CD14-positive monocyte (primary cell): Measurements from ENCODE around the gene RHOG. TPM values are rescaled to one million over a fixed set of nuclear protein-coding genes. Genes with fewer than 3 reads are reported as not detected.

Experiments
- DNase-seq, 3 donors: peaks; one replicate each; pipeline ENCODE4 v3.0.0-alpha.2; 2011 to 2022
- H2AFZ ChIP-seq: 2 replicates; pipeline ENCODE4 v1.6.0; 2012; ENCODE audit warnings: mild to moderate bottlenecking, low read depth, low read length, inconsistent platforms; ENCODE audit not compliant: insufficient read depth, poor library complexity, severe bottlenecking
- H3K27ac ChIP-seq, 2 donors: 1 replicate in 1 of 2; 2 replicates in 1 of 2; pipeline ENCODE4 v1.5.1; 2012 to 2013; ENCODE audit warnings: low read length in 2 of 2, control low read depth in 1 of 2, inconsistent platforms in 1 of 2, low read depth in 1 of 2, mild to moderate bottlenecking in 1 of 2
- H3K27me3 ChIP-seq, 2 donors: one replicate each; pipeline versions ENCODE4 v1.6.0 to v1.6.1; 2011 to 2013; ENCODE audit warnings: low read length in 2 of 2; ENCODE audit not compliant: control insufficient read depth in 2 of 2, insufficient read depth in 2 of 2
- H3K36me3 ChIP-seq, 2 donors: replicated peaks in 1 of 2; 1 replicate in 1 of 2; 2 replicates in 1 of 2; pipeline versions ENCODE4 v1.5.1 to v1.6.1; 2012 to 2013; ENCODE audit warnings: low read length in 2 of 2, control low read depth in 1 of 2, inconsistent platforms in 1 of 2, mild to moderate bottlenecking in 1 of 2; ENCODE audit not compliant: insufficient read depth in 2 of 2, control insufficient read depth in 1 of 2
- H3K4me1 ChIP-seq, 2 donors: 1 replicate in 1 of 2; 2 replicates in 1 of 2; pipeline versions ENCODE4 v1.5.1 to v1.6.1; 2012 to 2013; ENCODE audit warnings: low read length in 2 of 2, control low read depth in 1 of 2, inconsistent platforms in 1 of 2, mild to moderate bottlenecking in 1 of 2, moderate library complexity in 1 of 2; ENCODE audit not compliant: insufficient read depth in 2 of 2, control insufficient read depth in 1 of 2
- H3K4me2 ChIP-seq: replicated peaks from 2 replicates; pipeline ENCODE3; 2012; ENCODE audit warnings: low read length, moderate library complexity, mild to moderate bottlenecking; ENCODE audit not compliant: poor library complexity, severe bottlenecking; ENCODE audit errors: extremely low read depth
- H3K4me3 ChIP-seq, 3 experiments: fragments of 200-600 bp in 1 of 3; sonication (generic) in 1 of 3; replicated peaks in 1 of 3; 1 replicate in 2 of 3; 2 replicates in 1 of 3; pipeline ENCODE4 v1.5.1; 2011 to 2013; ENCODE audit warnings: low read length in 3 of 3, mild to moderate bottlenecking in 3 of 3, control low read depth in 2 of 3, low read depth in 2 of 3, inconsistent platforms in 1 of 3, moderate library complexity in 1 of 3
- H3K79me2 ChIP-seq: 2 replicates; pipeline ENCODE4 v1.6.0; 2012; ENCODE audit warnings: mild to moderate bottlenecking, control low read depth, inconsistent platforms, low read length, moderate library complexity; ENCODE audit not compliant: insufficient read depth
- H3K9ac ChIP-seq: 2 replicates; pipeline ENCODE4 v1.6.0; 2017; ENCODE audit warnings: low read length, mild to moderate bottlenecking; ENCODE audit not compliant: insufficient read depth, poor library complexity, severe bottlenecking
- H3K9me3 ChIP-seq, 2 donors: replicated peaks in 1 of 2; 1 replicate in 1 of 2; 2 replicates in 1 of 2; pipeline versions ENCODE4 v1.5.1 to v1.6.1; 2012 to 2013; ENCODE audit warnings: low read length in 2 of 2, control low read depth in 1 of 2; ENCODE audit not compliant: control insufficient read depth in 1 of 2, insufficient read depth in 1 of 2
- H4K20me1 ChIP-seq: 2 replicates; pipeline ENCODE4 v1.6.0; 2012; ENCODE audit warnings: mild to moderate bottlenecking, low read length, control low read depth, moderate library complexity; ENCODE audit not compliant: insufficient read depth
- H3K27ac Mint-ChIP-seq, 7 donors: one replicate each; pipeline ENCODE4 v1.8.0; 2020; ENCODE audit warnings: mild to moderate bottlenecking in 7 of 7, mixed read lengths in 7 of 7, moderate library complexity in 6 of 7, inconsistent platforms in 2 of 7
- H3K27me3 Mint-ChIP-seq, 3 donors: one replicate each; pipeline ENCODE4 v1.8.0; 2021 to 2022; ENCODE audit warnings: low read depth in 3 of 3, mild to moderate bottlenecking in 3 of 3, mixed read lengths in 3 of 3, moderate library complexity in 3 of 3, inconsistent platforms in 1 of 3
- H3K36me3 Mint-ChIP-seq, 2 donors: one replicate each; pipeline ENCODE4 v1.8.0; 2020; ENCODE audit warnings: mixed read lengths in 2 of 2, inconsistent platforms in 1 of 2, mild to moderate bottlenecking in 1 of 2
- H3K4me1 Mint-ChIP-seq: one replicate; pipeline ENCODE4 v1.8.0; 2020; ENCODE audit warnings: mild to moderate bottlenecking, mixed read lengths
- H3K4me3 Mint-ChIP-seq, 2 donors: one replicate each; pipeline ENCODE4 v1.8.0; 2020; ENCODE audit warnings: mild to moderate bottlenecking in 2 of 2, mixed read lengths in 2 of 2, moderate library complexity in 1 of 2
- H3K9me3 Mint-ChIP-seq, 7 donors: one replicate each; pipeline ENCODE4 v1.8.0; 2020 to 2022; ENCODE audit warnings: mixed read lengths in 7 of 7, mild to moderate bottlenecking in 6 of 7, moderate library complexity in 6 of 7, inconsistent platforms in 2 of 7
- WGBS: methylation state at CpG from one replicate; pipeline ENCODE4 v1.1.5; 2013; ENCODE audit warnings: missing lambda C conversion rate; ENCODE audit not compliant: insufficient coverage; 5-methylcytosine and 5-hydroxymethylcytosine counted together
- intact Hi-C, 2 donors: fragments of 100-400 bp; cut with micrococcal nuclease; formaldehyde crosslinking; loops; one replicate each; pipeline versions ENCODE4 v1.15.0 to v1.15.1; 2023
- polyA plus RNA-seq, 3 donors: library from polyadenylated mRNA; depleted of rRNA in 1 of 3; unstranded in 2 of 3; stranded (reverse) in 1 of 3; fragments of 300-500 nt in 2 of 3; fragments of >200 nt in 1 of 3; fragmentation: Illumina TruSeq in 2 of 3; gene quantifications; 1 replicate in 2 of 3; 2 replicates in 1 of 3; pipeline ENCODE4 v1.2.3, GENCODE V29; 2012 to 2021
- TF ChIP-seq, protein P1 (sequence below): fragments of 200-600 bp; IDR thresholded peaks from one replicate; pipeline ENCODE4 v1.8.0; 2022; ENCODE audit warnings: antibody characterized with exemption, mild to moderate bottlenecking

The RHOG gene
- polyA plus RNA-seq, 3 donors, result 315 to 505 (median 458) TPM

DNA sequence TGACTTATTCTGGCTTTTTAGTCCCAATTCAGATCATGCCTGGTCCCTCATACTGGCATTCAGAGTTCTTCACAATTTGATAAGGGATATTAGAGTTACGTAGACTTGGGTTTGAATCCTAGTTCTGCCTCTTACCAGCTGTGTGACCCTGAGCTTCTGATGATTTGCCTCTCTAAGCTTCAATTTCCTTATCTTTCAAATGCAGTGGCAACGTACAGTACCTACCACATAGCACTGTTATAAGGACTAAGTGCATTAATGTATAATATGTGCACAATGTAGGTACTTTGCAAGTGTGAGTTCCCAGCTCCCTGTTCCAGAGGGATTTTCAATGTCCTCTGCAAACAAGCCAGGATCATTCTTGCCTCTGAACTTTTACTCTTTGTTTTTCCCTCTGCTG is 7.3 kb downstream of the RHOG start:
- Histone ChIP-seq H3K4me3 (peak overlapping the region in 1 of 3 experiments; percentile 100), H3K9ac (no peak overlapping the region), H3K4me1 (peaks cover 94 to 96% of the 10 kb centered on the region in 2 donors), H3K9me3 (no peaks in the 10 kb centered on the region), H3K79me2 (peaks cover 100% of the 10 kb centered on the region), H3K27ac (peak overlapping the region; percentile 45 to 97), H4K20me1 (peaks cover 100% of the 10 kb centered on the region), H2AFZ (no peak overlapping the region), H3K27me3 (no peaks in the 10 kb centered on the region), H3K4me2 (peak overlapping the region; percentile 96), H3K36me3 (peaks cover 19 to 36% of the 10 kb centered on the region in 2 donors)
- peak overlapping the region; percentile 87 to 99 (median 95) for H3K27ac Mint-ChIP-seq
- H3K27me3 Mint-ChIP-seq, result no peaks in the 10 kb centered on the region
- TF ChIP-seq, protein P1, sequence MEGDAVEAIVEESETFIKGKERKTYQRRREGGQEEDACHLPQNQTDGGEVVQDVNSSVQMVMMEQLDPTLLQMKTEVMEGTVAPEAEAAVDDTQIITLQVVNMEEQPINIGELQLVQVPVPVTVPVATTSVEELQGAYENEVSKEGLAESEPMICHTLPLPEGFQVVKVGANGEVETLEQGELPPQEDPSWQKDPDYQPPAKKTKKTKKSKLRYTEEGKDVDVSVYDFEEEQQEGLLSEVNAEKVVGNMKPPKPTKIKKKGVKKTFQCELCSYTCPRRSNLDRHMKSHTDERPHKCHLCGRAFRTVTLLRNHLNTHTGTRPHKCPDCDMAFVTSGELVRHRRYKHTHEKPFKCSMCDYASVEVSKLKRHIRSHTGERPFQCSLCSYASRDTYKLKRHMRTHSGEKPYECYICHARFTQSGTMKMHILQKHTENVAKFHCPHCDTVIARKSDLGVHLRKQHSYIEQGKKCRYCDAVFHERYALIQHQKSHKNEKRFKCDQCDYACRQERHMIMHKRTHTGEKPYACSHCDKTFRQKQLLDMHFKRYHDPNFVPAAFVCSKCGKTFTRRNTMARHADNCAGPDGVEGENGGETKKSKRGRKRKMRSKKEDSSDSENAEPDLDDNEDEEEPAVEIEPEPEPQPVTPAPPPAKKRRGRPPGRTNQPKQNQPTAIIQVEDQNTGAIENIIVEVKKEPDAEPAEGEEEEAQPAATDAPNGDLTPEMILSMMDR, result no peak
- peak overlapping the region; percentile 96 to 98 for H3K4me3 Mint-ChIP-seq
- intact Hi-C loops, result no loop called here
- no CpG with 5 or more reads among the region's 2 CpGs for WGBS
- DNase-seq, result no peak
- H3K9me3 Mint-ChIP-seq, result peaks cover 0 to 3% (median 0%) of the 10 kb centered on the region in 7 donors
- H3K36me3 Mint-ChIP-seq, result peaks cover 52 to 67% of the 10 kb centered on the region in 2 donors
- H3K4me1 Mint-ChIP-seq, result peaks cover 90% of the 10 kb centered on the region

DNA sequence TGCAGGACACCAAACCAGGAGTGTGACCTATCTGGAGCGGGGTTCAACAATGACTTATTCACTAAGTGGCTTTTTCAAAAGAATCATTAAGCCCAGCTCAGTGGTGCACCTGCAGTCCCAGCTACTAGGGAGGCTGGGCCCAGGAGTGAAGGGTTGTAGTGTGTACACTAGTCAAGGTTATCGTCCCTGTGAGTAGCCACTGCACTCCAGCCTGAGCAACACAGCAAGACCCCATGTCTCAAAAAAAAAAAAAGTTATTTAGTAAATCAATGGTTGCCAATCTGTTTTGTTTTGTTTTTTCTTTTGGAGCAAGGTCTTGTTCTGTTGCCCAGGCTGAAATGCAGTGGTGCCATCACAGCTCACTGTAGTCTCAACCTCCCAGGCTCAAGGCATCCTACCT is 7.9 kb downstream of the RHOG start:
- TF ChIP-seq, protein P1, result no peak
- peak overlapping the region; percentile 96 for H3K4me2 ChIP-seq
- Mint-ChIP-seq H3K4me3 (peak overlapping the region in 1 of 2 donors; percentile 51), H3K4me1 (peaks cover 85% of the 10 kb centered on the region), H3K36me3 (peaks cover 57 to 73% of the 10 kb centered on the region in 2 donors), H3K9me3 (peaks cover 0 to 3% (median 0%) of the 10 kb centered on the region in 7 donors), H3K27ac (peak overlapping the region; percentile 92 to 99 (median 96)), H3K27me3 (no peaks in the 10 kb centered on the region)
- no peaks in the 10 kb centered on the region for H3K9me3 ChIP-seq
- WGBS, result no CpG with 5 or more reads among the region's 2 CpGs
- peaks cover 100% of the 10 kb centered on the region for H3K79me2 ChIP-seq
- peaks cover 25 to 42% of the 10 kb centered on the region in 2 donors for H3K36me3 ChIP-seq
- H2AFZ ChIP-seq, result no peak overlapping the region
- H3K27ac ChIP-seq, result peak overlapping the region; percentile 45 to 97
- H3K27me3 ChIP-seq, result no peaks in the 10 kb centered on the region
- DNase-seq, result no peak
- H3K9ac ChIP-seq, result peak overlapping the region; percentile 11
- intact Hi-C loops, result no loop called here
- H3K4me1 ChIP-seq, result peaks cover 88 to 92% of the 10 kb centered on the region in 2 donors
- H3K4me3 ChIP-seq, result peak overlapping the region in 1 of 3 experiments; percentile 100
- peaks cover 100% of the 10 kb centered on the region for H4K20me1 ChIP-seq
